Measurements from ENCODE around the gene CCDC57. TPM values are rescaled to one million over a fixed set of nuclear protein-coding genes. Genes with fewer than 3 reads are reported as not detected.

CCDC57 gene
- total RNA-seq, 4 donors from 2014 or later: 23.5 to 87.5 (median 48.3) TPM

DNA sequence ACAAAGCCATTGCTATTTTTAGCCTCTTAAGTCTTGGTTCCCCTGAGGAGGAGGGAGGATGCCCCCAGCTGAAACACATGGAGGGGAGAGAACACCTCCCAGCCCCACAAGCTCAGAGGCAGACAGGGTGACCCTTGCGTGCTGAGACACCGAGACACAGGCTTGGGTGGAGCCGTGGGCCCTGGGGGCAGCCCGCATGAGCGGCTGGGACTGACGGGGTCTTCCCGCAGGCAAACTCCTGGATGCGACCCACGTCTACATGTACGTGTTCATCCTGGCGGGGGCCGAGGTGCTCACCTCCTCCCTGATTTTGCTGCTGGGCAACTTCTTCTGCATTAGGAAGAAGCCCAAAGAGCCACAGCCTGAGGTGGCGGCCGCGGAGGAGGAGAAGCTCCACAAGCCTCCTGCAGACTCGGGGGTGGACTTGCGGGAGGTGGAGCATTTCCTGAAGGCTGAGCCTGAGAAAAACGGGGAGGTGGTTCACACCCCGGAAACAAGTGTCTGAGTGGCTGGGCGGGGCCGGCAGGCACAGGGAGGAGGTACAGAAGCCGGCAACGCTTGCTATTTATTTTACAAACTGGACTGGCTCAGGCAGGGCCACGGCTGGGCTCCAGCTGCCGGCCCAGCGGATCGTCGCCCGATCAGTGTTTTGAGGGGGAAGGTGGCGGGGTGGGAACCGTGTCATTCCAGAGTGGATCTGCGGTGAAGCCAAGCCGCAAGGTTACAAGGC is 26.0 kb upstream of the CCDC57 start:
- intact Hi-C loops (cut with DNase I; ENCODE audit: low total_unique reads): loop anchor here (5.0 kb wide), 1 partner anchor 84 kb away; no protein-coding TSS in a partner anchor
- H3K4me3 ChIP-seq: peak overlapping the region in 1 of 4 donors; percentile 21

GRCh38 chr17:82237746-82238471 is 25.3 kb upstream of the CCDC57 start:
- TF ChIP-seq EP300 (IDR thresholded peaks at IDR 0.05; ENCODE audit: low read depth) (no peak), POLR2AphosphoS5 (IDR thresholded peaks at IDR 0.05) (no peak), POLR2A (IDR thresholded peaks at IDR 0.05) (no peak)
- TF ChIP-seq, protein P1, sequence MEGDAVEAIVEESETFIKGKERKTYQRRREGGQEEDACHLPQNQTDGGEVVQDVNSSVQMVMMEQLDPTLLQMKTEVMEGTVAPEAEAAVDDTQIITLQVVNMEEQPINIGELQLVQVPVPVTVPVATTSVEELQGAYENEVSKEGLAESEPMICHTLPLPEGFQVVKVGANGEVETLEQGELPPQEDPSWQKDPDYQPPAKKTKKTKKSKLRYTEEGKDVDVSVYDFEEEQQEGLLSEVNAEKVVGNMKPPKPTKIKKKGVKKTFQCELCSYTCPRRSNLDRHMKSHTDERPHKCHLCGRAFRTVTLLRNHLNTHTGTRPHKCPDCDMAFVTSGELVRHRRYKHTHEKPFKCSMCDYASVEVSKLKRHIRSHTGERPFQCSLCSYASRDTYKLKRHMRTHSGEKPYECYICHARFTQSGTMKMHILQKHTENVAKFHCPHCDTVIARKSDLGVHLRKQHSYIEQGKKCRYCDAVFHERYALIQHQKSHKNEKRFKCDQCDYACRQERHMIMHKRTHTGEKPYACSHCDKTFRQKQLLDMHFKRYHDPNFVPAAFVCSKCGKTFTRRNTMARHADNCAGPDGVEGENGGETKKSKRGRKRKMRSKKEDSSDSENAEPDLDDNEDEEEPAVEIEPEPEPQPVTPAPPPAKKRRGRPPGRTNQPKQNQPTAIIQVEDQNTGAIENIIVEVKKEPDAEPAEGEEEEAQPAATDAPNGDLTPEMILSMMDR (IDR thresholded peaks at IDR 0.05): no peak
- H3K36me3 ChIP-seq: no peaks in the 10 kb centered on the region
- H3K4me1 ChIP-seq: peaks cover 56 to 86% (median 64%) of the 10 kb centered on the region in 4 donors
- H3K4me3 ChIP-seq: no peak overlapping the region
- intact Hi-C loops (cut with DNase I; ENCODE audit: low total_unique reads) (loop anchor here (5.0 kb wide), 1 partner anchor 84 kb away; no protein-coding TSS in a partner anchor), in situ Hi-C loops (cut with MboI; ENCODE audit: low pct_ligation_motif_present in 1 of 4, low pct_unique_long_range_greater_than_20kb in 1 of 4, low sequenced_read_pairs in 3 of 4) (no loop called here)
- H3K27ac ChIP-seq: peak overlapping the region; percentile 71 to 85 (median 76)
- no peaks in the 10 kb centered on the region for H3K27me3 ChIP-seq
- no peak for DNase-seq
- 83% methylated on average over 34 of the region's 34 CpGs; no CpG with 5 or more reads in 1 of the 2 donors for WGBS, 2 donors (ENCODE audit: low coverage in 1 of 2)
- H3K9me3 ChIP-seq: no peaks in the 10 kb centered on the region

More for the DNA sequence above, 26.0 kb upstream of the CCDC57 start:
- Histone ChIP-seq H3K4me1 (peaks cover 61 to 93% (median 67%) of the 10 kb centered on the region in 4 donors), H3K27me3 (no peaks in the 10 kb centered on the region), H3K36me3 (peaks cover 0 to 6% (median 0%) of the 10 kb centered on the region in 4 donors), H3K9me3 (no peaks in the 10 kb centered on the region), H3K27ac (peak overlapping the region; percentile 71 to 85 (median 76))
- WGBS, 2 donors (ENCODE audit: low coverage in 1 of 2): 19% methylated on average over 32 of the region's 33 CpGs; no CpG with 5 or more reads in 1 of the 2 donors
- in situ Hi-C loops (cut with MboI; ENCODE audit: low pct_ligation_motif_present in 1 of 4, low pct_unique_long_range_greater_than_20kb in 1 of 4, low sequenced_read_pairs in 3 of 4): no loop called here
- TF ChIP-seq POLR2A (IDR thresholded peaks at IDR 0.05) (peak; percentile 38), POLR2AphosphoS5 (IDR thresholded peaks at IDR 0.05) (peak; percentile 40 to 73 (median 71))
- TF ChIP-seq, protein P1 (IDR thresholded peaks at IDR 0.05): no peak
- DNase-seq: peak; percentile 91

DNA sequence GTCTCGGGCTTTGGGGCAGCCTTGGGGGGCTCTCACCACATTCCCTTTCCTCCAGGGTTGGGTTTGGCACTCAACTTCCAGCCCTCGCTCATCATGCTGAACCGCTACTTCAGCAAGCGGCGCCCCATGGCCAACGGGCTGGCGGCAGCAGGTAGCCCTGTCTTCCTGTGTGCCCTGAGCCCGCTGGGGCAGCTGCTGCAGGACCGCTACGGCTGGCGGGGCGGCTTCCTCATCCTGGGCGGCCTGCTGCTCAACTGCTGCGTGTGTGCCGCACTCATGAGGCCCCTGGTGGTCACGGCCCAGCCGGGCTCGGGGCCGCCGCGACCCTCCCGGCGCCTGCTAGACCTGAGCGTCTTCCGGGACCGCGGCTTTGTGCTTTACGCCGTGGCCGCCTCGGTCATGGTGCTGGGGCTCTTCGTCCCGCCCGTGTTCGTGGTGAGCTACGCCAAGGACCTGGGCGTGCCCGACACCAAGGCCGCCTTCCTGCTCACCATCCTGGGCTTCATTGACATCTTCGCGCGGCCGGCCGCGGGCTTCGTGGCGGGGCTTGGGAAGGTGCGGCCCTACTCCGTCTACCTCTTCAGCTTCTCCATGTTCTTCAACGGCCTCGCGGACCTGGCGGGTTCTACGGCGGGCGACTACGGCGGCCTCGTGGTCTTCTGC is 24.6 kb upstream of the CCDC57 start:
- no peaks in the 10 kb centered on the region for H3K9me3 ChIP-seq
- H3K27me3 ChIP-seq: no peaks in the 10 kb centered on the region
- H3K36me3 ChIP-seq: no peaks in the 10 kb centered on the region
- peaks cover 53 to 86% (median 62%) of the 10 kb centered on the region in 4 donors for H3K4me1 ChIP-seq
- H3K27ac ChIP-seq: peak overlapping the region; percentile 71 to 85 (median 76)
- in situ Hi-C loops (cut with MboI; ENCODE audit: low pct_ligation_motif_present in 1 of 4, low pct_unique_long_range_greater_than_20kb in 1 of 4, low sequenced_read_pairs in 3 of 4) (no loop called here), intact Hi-C loops (cut with DNase I; ENCODE audit: low total_unique reads) (loop anchor here (5.0 kb wide), 1 partner anchor 85 kb away; no protein-coding TSS in a partner anchor)
- TF ChIP-seq POLR2A (IDR thresholded peaks at IDR 0.05) (no peak), POLR2AphosphoS5 (IDR thresholded peaks at IDR 0.05) (peak in 1 of 3 donors; percentile 35)
- no peak overlapping the region for H3K4me3 ChIP-seq
- WGBS, 2 donors (ENCODE audit: low coverage in 1 of 2): 90 to 92% methylated on average over 14 to 54 of the region's 59 CpGs
- no peak for DNase-seq

- no peaks in the 10 kb centered on the region for H3K36me3 ChIP-seq
- no peak overlapping the region for H3K4me3 ChIP-seq
- H3K4me1 ChIP-seq: peaks cover 45 to 86% (median 62%) of the 10 kb centered on the region in 4 donors
- H3K27ac ChIP-seq: peak overlapping the region; percentile 21 to 85 (median 59)
- intact Hi-C loops (cut with DNase I; ENCODE audit: low total_unique reads) (loop anchor here (5.0 kb wide), 1 partner anchor 86 kb away; no protein-coding TSS in a partner anchor), in situ Hi-C loops (cut with MboI; ENCODE audit: low pct_ligation_motif_present in 1 of 4, low pct_unique_long_range_greater_than_20kb in 1 of 4, low sequenced_read_pairs in 3 of 4) (no loop called here)
- no peaks in the 10 kb centered on the region for H3K9me3 ChIP-seq
- DNase-seq: peak; percentile 80
- no peaks in the 10 kb centered on the region for H3K27me3 ChIP-seq
- 37% methylated on average over 12 of the region's 44 CpGs; no CpG with 5 or more reads in 1 of the 2 donors for whole genome bisulfite sequencing, 2 donors (ENCODE audit: low coverage in 1 of 2)
- TF ChIP-seq, protein P1 (IDR thresholded peaks at IDR 0.05): peak; percentile 94 to 97 (median 96)
- TF ChIP-seq POLR2A (IDR thresholded peaks at IDR 0.05): no peak
Measured at GRCh38 chr17:82236142-82236971, 23.7 kb upstream of the CCDC57 start.

All from transverse colon (tissue), 4 donors.